PC-3 (cell line): ENCODE results near the gene ATAD3B.

Source experiments
- EZH2phosphoT487 ChIP-seq: fragments of 300-600 bp; sonication (generic); IDR thresholded peaks from 2 replicates; pipeline ENCODE4 v1.6.1; 2018; ENCODE audit warnings: mild to moderate bottlenecking, antibody characterized with exemption, low read length, borderline replicate concordance
- TF ChIP-seq, protein P1 (sequence below): fragments of 300-600 bp; sonication (generic); conservative IDR thresholded peaks from 2 replicates; pipeline ENCODE4 v1.5.1; 2017; ENCODE audit warnings: antibody characterized with exemption, low read depth, mild to moderate bottlenecking, low read length

DNA sequence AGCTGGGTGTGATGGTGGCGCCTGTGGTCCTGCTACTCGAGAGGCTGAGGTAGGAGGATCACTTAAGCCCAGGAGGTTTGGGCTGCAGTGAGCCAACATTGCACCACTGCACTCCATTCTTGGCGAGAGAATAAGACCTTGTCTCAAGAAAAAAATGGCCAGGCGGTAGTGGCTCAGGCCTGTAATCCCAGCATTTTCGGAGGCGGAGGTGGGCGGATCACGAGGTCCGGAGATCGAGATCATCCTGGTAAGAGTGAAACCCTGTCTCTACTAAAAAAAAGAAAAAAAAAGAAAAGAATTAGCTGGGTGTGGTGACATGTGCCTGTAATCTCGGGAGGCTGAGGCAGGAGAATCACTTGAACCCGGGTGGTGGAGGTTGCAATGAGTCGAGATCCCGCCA lies 11.3 kb downstream of the ATAD3B start:
- TF ChIP-seq, protein P1, sequence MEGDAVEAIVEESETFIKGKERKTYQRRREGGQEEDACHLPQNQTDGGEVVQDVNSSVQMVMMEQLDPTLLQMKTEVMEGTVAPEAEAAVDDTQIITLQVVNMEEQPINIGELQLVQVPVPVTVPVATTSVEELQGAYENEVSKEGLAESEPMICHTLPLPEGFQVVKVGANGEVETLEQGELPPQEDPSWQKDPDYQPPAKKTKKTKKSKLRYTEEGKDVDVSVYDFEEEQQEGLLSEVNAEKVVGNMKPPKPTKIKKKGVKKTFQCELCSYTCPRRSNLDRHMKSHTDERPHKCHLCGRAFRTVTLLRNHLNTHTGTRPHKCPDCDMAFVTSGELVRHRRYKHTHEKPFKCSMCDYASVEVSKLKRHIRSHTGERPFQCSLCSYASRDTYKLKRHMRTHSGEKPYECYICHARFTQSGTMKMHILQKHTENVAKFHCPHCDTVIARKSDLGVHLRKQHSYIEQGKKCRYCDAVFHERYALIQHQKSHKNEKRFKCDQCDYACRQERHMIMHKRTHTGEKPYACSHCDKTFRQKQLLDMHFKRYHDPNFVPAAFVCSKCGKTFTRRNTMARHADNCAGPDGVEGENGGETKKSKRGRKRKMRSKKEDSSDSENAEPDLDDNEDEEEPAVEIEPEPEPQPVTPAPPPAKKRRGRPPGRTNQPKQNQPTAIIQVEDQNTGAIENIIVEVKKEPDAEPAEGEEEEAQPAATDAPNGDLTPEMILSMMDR: no peak
- no peak for TF ChIP-seq EZH2phosphoT487
